Smooth muscle cell (in vitro differentiated cells): ENCODE results near the gene SLC35F2. TPM values are rescaled to one million over a fixed set of nuclear protein-coding genes. Genes with fewer than 3 reads are reported as not detected.

Experiments
- DNase-seq: peaks from one replicate; lab custom pipeline; 2025; ENCODE audit not compliant: unreplicated experiment; lab: John Stamatoyannopoulos, UW
- H2AFZ ChIP-seq: fragments of 200-600 bp; sonication (generic); 2 replicates; pipeline ENCODE4 v1.6.0; 2016; ENCODE audit warnings: antibody characterized with exemption, low read depth, mild to moderate bottlenecking
- H3F3A ChIP-seq: fragments of 200-600 bp; sonication (generic); 2 replicates; pipeline ENCODE4 v1.6.0; 2017; ENCODE audit warnings: antibody characterized with exemption, low read depth
- H3K27ac ChIP-seq: fragments of 200-600 bp; sonication (generic); 2 replicates; pipeline ENCODE4 v1.5.1; 2016; ENCODE audit warnings: low read depth, mild to moderate bottlenecking
- H3K27me3 ChIP-seq: fragments of 200-600 bp; sonication (generic); 2 replicates; pipeline ENCODE4 v1.6.1; 2016; ENCODE audit warnings: low read depth, mild to moderate bottlenecking
- H3K36me3 ChIP-seq: fragments of 200-600 bp; sonication (generic); 2 replicates; pipeline ENCODE4 v1.5.1; 2016; ENCODE audit warnings: low read depth
- H3K4me1 ChIP-seq: fragments of 200-600 bp; sonication (generic); 2 replicates; pipeline ENCODE4 v1.5.1; 2016; ENCODE audit warnings: low read depth
- H3K4me2 ChIP-seq: fragments of 200-600 bp; sonication (generic); 2 replicates; pipeline ENCODE4 v1.6.0; 2016; ENCODE audit warnings: mild to moderate bottlenecking
- H3K4me3 ChIP-seq: fragments of 200-600 bp; sonication (generic); 2 replicates; pipeline ENCODE4 v1.5.1; 2016; ENCODE audit warnings: mild to moderate bottlenecking
- H3K79me2 ChIP-seq: fragments of 200-600 bp; sonication (generic); 2 replicates; pipeline ENCODE4 v1.6.0; 2016; ENCODE audit warnings: low read depth, mild to moderate bottlenecking
- H3K9ac ChIP-seq: fragments of 200-600 bp; sonication (generic); 2 replicates; pipeline ENCODE4 v1.6.0; 2016; ENCODE audit warnings: low read depth
- H3K9me3 ChIP-seq: fragments of 200-600 bp; sonication (generic); replicated peaks from 2 replicates; pipeline ENCODE4 v1.5.1; 2016; ENCODE audit warnings: low read depth
- H4K20me1 ChIP-seq: fragments of 200-600 bp; sonication (generic); 2 replicates; pipeline ENCODE4 v1.6.0; 2016; ENCODE audit warnings: low read depth
- CTCF ChIP-seq: fragments of 200-600 bp; sonication (generic); IDR thresholded peaks from 2 replicates; pipeline ENCODE4 v1.5.1; 2017; ENCODE audit warnings: borderline replicate concordance, mild to moderate bottlenecking, antibody characterized with exemption; ENCODE audit not compliant: insufficient read depth, poor library complexity, severe bottlenecking
- WGBS: methylation state at CpG from one replicate; pipeline ENCODE4 v1.1.7; 2016; ENCODE audit warnings: low lambda C conversion rate; 5-methylcytosine and 5-hydroxymethylcytosine counted together
- polyA plus RNA-seq: library from polyadenylated mRNA; unstranded; fragments of >200 nt; fragmentation: Nextera tagmentation; extraction: Ambion mirVana; gene quantifications from 2 replicates; pipeline ENCODE4 v1.2.1, GENCODE V29; 2016
- total RNA-seq: library from RNA; depleted of rRNA; stranded (reverse); fragments of >200 nt; gene quantifications from 2 replicates; pipeline ENCODE4 v1.2.3, GENCODE V29; 2014

The SLC35F2 gene
- total and polyA plus RNA-seq, 2 experiments from 2014 or later, result 2.4 to 7.8 TPM

- no peaks in the 10 kb centered on the region for H3K36me3 ChIP-seq
- no peaks in the 10 kb centered on the region for H3F3A ChIP-seq
- no peak overlapping the region for H3K4me3 ChIP-seq
- no peak for TF ChIP-seq CTCF
- no peaks in the 10 kb centered on the region for H3K9me3 ChIP-seq
- no peak overlapping the region for H3K4me2 ChIP-seq
- no peak overlapping the region for H3K9ac ChIP-seq
- no peaks in the 10 kb centered on the region for H3K27me3 ChIP-seq
- no peaks in the 10 kb centered on the region for H4K20me1 ChIP-seq
- no peaks in the 10 kb centered on the region for H3K79me2 ChIP-seq
- no peak for DNase-seq
- H3K4me1 ChIP-seq, result no peaks in the 10 kb centered on the region
- no peak overlapping the region for H3K27ac ChIP-seq
- H2AFZ ChIP-seq, result no peak overlapping the region
- 100% methylated on average over 1 of the region's 1 CpG for WGBS
Observed at GRCh38 chr11:107757661-107758060, 100.9 kb downstream of the SLC35F2 start.

GRCh38 chr11:107756553-107756952, 102.0 kb downstream of the SLC35F2 start:
- Histone ChIP-seq H3K9ac (no peak overlapping the region), H3K27me3 (no peaks in the 10 kb centered on the region), H3K27ac (no peak overlapping the region), H3K9me3 (no peaks in the 10 kb centered on the region), H3K36me3 (no peaks in the 10 kb centered on the region), H3K4me1 (no peaks in the 10 kb centered on the region), H2AFZ (no peak overlapping the region), H3K79me2 (no peaks in the 10 kb centered on the region), H3K4me2 (no peak overlapping the region), H3K4me3 (no peak overlapping the region), H3F3A (no peaks in the 10 kb centered on the region), H4K20me1 (no peaks in the 10 kb centered on the region)
- DNase-seq, result no peak
- TF ChIP-seq CTCF, result no peak
- 100% methylated on average over 1 of the region's 1 CpG for WGBS

GRCh38 chr11:107752949-107753822, 105.4 kb downstream of the SLC35F2 start:
- 85% methylated on average over 2 of the region's 2 CpGs for WGBS
- H3K79me2 ChIP-seq, result no peaks in the 10 kb centered on the region
- no peak for TF ChIP-seq CTCF
- H3K36me3 ChIP-seq, result no peaks in the 10 kb centered on the region
- H3K27me3 ChIP-seq, result no peaks in the 10 kb centered on the region
- no peaks in the 10 kb centered on the region for H3K9me3 ChIP-seq
- no peak for DNase-seq
- H2AFZ ChIP-seq, result no peak overlapping the region
- H3K27ac ChIP-seq, result no peak overlapping the region
- H3K9ac ChIP-seq, result no peak overlapping the region
- no peak overlapping the region for H3K4me3 ChIP-seq
- H3F3A ChIP-seq, result no peaks in the 10 kb centered on the region
- no peaks in the 10 kb centered on the region for H3K4me1 ChIP-seq
- H4K20me1 ChIP-seq, result no peaks in the 10 kb centered on the region
- no peak overlapping the region for H3K4me2 ChIP-seq

GRCh38 chr11:107752508-107752907, 106.1 kb downstream of the SLC35F2 start:
- DNase-seq, result no peak
- TF ChIP-seq CTCF, result no peak
- H4K20me1 ChIP-seq, result no peaks in the 10 kb centered on the region
- no peak overlapping the region for H3K27ac ChIP-seq
- no peaks in the 10 kb centered on the region for H3K9me3 ChIP-seq
- H3K36me3 ChIP-seq, result no peaks in the 10 kb centered on the region
- 41% methylated on average over 5 of the region's 5 CpGs for whole genome bisulfite sequencing
- no peaks in the 10 kb centered on the region for H3F3A ChIP-seq
- H3K4me2 ChIP-seq, result no peak overlapping the region
- no peak overlapping the region for H3K9ac ChIP-seq
- no peaks in the 10 kb centered on the region for H3K79me2 ChIP-seq
- H3K4me3 ChIP-seq, result no peak overlapping the region
- no peak overlapping the region for H2AFZ ChIP-seq
- H3K4me1 ChIP-seq, result no peaks in the 10 kb centered on the region
- no peaks in the 10 kb centered on the region for H3K27me3 ChIP-seq
